ENCODE results near the gene PTPRN2.

Gene PTPRN2

GRCh38 chr7:158329686-158330085 lies 257.9 kb downstream of the PTPRN2 start:
- no peak for DNase-seq

GRCh38 chr7:158329014-158329610 lies 258.5 kb downstream of the PTPRN2 start:
- DNase-seq: no peak

- no peak for DNase-seq
Measured at GRCh38 chr7:158328376-158329013, 259.1 kb downstream of the PTPRN2 start.

GRCh38 chr7:158327571-158328180 lies 259.9 kb downstream of the PTPRN2 start:
- no peak for DNase-seq

DNA sequence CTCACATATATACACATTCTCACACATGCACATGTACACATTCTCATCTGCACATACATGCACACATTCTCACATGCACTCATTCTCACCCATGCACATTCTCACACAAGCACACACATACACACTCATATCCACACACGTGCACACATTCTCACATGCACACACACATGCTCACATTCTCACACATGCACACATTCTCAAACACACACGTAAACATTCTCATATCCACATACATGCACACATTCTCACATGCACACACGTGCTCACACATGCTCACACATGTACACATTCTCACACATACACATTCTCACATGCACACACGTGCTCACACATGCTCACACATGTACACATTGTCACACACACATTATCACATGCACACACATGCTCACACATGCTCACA lies 260.6 kb downstream of the PTPRN2 start:
- no peak for DNase-seq

GRCh38 chr7:158325530-158326381 lies 261.9 kb downstream of the PTPRN2 start:
- DNase-seq: no peak

GRCh38 chr7:158324397-158325360 lies 262.9 kb downstream of the PTPRN2 start:
- no peak for DNase-seq

GRCh38 chr7:158323741-158324396 lies 263.8 kb downstream of the PTPRN2 start:
- DNase-seq: no peak

DNA sequence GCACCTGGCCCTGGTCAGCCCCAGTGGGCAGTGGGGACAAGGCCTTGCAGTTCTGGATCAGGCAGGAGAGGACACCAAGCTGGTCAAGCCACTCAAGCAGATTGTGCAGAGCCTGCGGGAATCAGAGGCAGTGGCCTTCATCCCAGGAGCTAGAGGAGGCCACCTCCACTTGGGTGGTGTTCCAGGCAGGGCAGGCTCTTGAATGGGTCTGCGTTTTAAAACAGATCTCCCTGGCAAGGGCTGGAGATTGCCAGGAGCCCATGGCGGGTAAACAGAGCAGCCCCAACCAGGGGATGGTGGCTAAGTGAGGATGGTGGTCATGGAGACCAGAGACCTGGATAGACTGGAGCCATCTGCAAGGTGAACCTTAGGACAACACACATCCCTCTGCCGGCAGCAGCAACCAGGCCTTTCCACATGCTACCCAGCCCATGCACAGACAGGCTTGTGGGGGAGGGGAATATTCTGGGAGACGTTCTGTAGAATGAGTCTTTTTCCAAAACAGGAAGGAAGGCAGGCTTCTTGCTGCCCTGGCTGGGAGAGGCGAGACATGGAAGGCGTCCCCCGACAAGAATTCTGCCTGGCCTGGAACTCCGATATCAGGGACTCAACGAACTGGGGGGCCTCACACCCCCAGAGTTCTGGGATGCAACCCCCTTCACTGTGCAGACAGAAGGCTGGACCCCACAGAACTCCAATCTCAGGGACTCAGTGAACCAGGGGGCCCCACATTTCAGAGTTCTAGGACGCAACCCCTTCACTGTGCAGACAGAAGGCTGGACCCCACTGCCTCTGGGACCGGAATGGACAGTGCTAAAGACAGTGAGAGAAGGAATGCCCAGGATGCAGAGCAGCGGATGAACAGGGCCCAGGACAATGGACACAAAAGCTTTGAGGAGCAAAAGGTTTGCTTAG lies 264.8 kb downstream of the PTPRN2 start:
- DNase-seq: no peak

DNA sequence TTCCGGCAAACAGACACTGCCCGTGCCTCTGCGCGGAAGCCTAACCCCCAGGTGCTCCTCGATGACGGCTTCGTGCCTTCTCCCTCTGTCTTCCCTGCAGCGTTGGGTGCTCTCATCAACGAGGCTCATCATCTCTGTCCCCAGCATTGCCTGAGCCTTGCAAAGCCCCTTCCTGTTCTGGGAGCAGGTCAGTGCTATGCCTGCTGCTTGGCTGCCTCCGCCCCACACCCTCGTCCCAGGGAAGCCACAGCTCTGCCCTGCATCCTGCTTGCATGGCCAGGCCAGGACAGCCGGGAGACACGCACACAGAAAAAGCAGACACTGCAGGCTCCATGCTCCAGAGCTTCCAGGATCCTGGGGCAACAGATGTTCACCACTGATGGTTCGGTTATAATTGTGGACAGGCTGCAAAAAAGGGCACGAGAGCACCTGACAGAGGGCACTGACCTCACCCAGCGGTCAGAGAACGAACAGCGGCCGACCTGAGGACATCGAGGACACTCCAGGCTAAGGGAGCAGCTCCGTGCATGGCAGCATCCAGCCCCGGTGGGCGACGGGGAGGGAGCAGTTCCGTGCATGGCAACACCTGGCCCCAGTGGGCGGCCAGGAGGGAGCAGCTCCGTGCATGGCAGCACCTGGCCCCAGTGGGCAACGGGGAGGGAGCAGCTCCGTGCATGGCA lies 265.5 kb downstream of the PTPRN2 start:
- DNase-seq: no peak

GRCh38 chr7:158321056-158321700 lies 266.4 kb downstream of the PTPRN2 start:
- no peak for DNase-seq

GRCh38 chr7:158320328-158320727 lies 267.3 kb downstream of the PTPRN2 start:
- DNase-seq: no peak

DNA sequence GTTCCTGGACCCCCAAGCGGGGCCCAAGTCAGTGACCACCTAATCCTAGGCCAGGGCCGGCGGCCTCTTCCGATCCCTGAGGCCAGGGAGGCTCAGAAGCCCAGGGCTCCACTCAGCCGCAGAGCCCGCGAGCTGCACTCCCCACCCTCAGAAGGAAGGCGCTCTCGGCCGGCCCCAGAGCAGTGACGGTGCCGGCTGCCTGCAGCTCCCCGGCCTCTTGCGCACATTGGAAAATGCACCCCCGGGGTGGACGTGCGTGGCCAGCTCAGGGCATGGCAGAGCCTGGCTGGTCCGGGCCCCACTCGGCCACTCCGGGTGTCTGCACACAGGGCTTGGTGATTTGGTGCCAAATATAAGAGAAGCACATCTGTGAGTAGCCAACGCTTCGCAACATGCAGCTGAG lies 269.1 kb downstream of the PTPRN2 start:
- no peak for DNase-seq

- DNase-seq: no peak
Measured at GRCh38 chr7:158317238-158318205, 270.1 kb downstream of the PTPRN2 start.

DNA sequence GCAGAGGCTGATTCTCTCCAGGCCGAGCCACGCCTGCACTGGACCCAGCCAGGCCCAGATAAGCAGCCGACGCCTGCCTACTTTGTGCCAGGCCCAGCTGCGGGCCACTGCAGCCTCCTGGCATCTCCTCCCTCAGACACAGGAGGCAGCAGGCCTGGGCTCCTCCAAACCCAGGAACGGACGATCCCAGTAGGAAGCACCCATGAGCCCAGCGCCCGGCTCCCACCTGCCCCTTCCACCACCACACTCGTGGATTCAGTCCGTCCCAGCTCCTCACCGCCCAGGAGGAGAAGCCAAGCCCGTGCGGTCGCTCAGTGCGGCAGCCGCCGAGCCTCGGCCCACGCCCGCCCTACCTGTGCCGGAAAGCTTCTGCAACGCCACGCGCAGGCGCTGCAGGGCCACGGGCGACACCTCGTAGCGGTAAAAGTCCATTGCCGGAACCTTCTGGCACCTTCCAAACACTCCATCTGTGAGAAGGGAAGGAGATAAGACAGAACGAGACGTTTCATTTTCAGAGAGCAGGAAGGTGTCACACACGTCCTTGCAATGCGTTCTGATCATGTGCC lies 271.1 kb downstream of the PTPRN2 start:
- DNase-seq: no peak

- DNase-seq: no peak
Measured at GRCh38 chr7:158315881-158316280, 271.7 kb downstream of the PTPRN2 start.

- no peak for DNase-seq
Measured at GRCh38 chr7:158315326-158315725, 272.3 kb downstream of the PTPRN2 start.

- DNase-seq: no peak
Measured at GRCh38 chr7:158314394-158314793, 273.2 kb downstream of the PTPRN2 start.
